PFSK-1 (cell line): ENCODE measurements around the gene MYO9A.

Experiments
- FOXP2 ChIP-seq: optimal IDR thresholded peaks from 2 replicates; pipeline ENCODE3; 2011; ENCODE audit warnings: borderline replicate concordance, control low read depth, inconsistent platforms; ENCODE audit not compliant: insufficient read depth; ENCODE audit errors: extremely low read length, extremely low read depth
- POLR2AphosphoS5 ChIP-seq: IDR thresholded peaks from 2 replicates; pipeline ENCODE4 v1.6.1; 2012; ENCODE audit warnings: low read depth, mild to moderate bottlenecking, control low read depth, low read length, moderate library complexity
- REST ChIP-seq, 2 experiments: IDR thresholded peaks; 2 replicates each; pipeline versions ENCODE4 v1.6.1 to v1.8.0; 2011 to 2012; ENCODE audit warnings: low read depth in 2 of 2, low read length in 2 of 2, control low read depth in 1 of 2, inconsistent platforms in 1 of 2, mild to moderate bottlenecking in 1 of 2, moderate library complexity in 1 of 2; ENCODE audit not compliant: insufficient read depth in 1 of 2
- SIN3A ChIP-seq: IDR thresholded peaks from 2 replicates; pipeline ENCODE4 v1.6.1; 2012; ENCODE audit warnings: mild to moderate bottlenecking, low read length, moderate library complexity, borderline replicate concordance; ENCODE audit not compliant: insufficient read depth
- TAF1 ChIP-seq: IDR thresholded peaks from 2 replicates; pipeline ENCODE4 v1.6.1; 2012; ENCODE audit warnings: low read length, control low read depth, borderline replicate concordance; ENCODE audit not compliant: insufficient read depth

MYO9A gene

GRCh38 chr15:72098040-72098439, 19.9 kb downstream of the MYO9A start:
- TF ChIP-seq FOXP2 (no peak), SIN3A (no peak), TAF1 (no peak), POLR2AphosphoS5 (no peak), REST (IDR thresholded peaks at IDR 0.05; ENCODE audit: insufficient read depth in 1 of 2, low read depth in 2 of 2, low read length in 2 of 2) (no peak)

- TF ChIP-seq FOXP2 (no peak), TAF1 (no peak), SIN3A (no peak), POLR2AphosphoS5 (no peak), REST (IDR thresholded peaks at IDR 0.05; ENCODE audit: insufficient read depth in 1 of 2, low read depth in 2 of 2, low read length in 2 of 2) (no peak)
Measured at GRCh38 chr15:72096796-72097195, 21.2 kb downstream of the MYO9A start.

GRCh38 chr15:72092691-72093090, 25.3 kb downstream of the MYO9A start:
- TF ChIP-seq FOXP2 (no peak), TAF1 (no peak), REST (IDR thresholded peaks at IDR 0.05; ENCODE audit: insufficient read depth in 1 of 2, low read depth in 2 of 2, low read length in 2 of 2) (no peak), SIN3A (no peak), POLR2AphosphoS5 (no peak)

- TF ChIP-seq SIN3A (no peak), POLR2AphosphoS5 (no peak), TAF1 (no peak)
Measured at GRCh38 chr15:72092006-72092405, 25.9 kb downstream of the MYO9A start.

GRCh38 chr15:72086920-72087648, 30.9 kb downstream of the MYO9A start:
- TF ChIP-seq TAF1, result no peak
- TF ChIP-seq SIN3A, result no peak
- TF ChIP-seq REST (IDR thresholded peaks at IDR 0.05; ENCODE audit: insufficient read depth in 1 of 2, low read depth in 2 of 2, low read length in 2 of 2), result no peak
- TF ChIP-seq FOXP2, result no peak
- no peak for TF ChIP-seq POLR2AphosphoS5
